Stimulated activated CD4-positive, alpha-beta T cell treated with anti-CD3 and anti-CD28 coated beads, Interleukin-1b, Interleukin-23, amount 100 ng/mL, for 1 hour (primary cell): Measurements from ENCODE around the gene TECR.
"Not testable (repeated sequence)": the region's sequence is repeated elsewhere in the genome, so short reads cannot be mapped to it uniquely, and the experiment has no call there.

Source experiments
- DNase-seq, 2 donors: peaks; one replicate each; pipeline ENCODE4 v3.0.0-alpha.2; 2020; ENCODE audit warnings: low read depth in 2 of 2

Gene TECR, protein sequence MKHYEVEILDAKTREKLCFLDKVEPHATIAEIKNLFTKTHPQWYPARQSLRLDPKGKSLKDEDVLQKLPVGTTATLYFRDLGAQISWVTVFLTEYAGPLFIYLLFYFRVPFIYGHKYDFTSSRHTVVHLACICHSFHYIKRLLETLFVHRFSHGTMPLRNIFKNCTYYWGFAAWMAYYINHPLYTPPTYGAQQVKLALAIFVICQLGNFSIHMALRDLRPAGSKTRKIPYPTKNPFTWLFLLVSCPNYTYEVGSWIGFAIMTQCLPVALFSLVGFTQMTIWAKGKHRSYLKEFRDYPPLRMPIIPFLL

DNA sequence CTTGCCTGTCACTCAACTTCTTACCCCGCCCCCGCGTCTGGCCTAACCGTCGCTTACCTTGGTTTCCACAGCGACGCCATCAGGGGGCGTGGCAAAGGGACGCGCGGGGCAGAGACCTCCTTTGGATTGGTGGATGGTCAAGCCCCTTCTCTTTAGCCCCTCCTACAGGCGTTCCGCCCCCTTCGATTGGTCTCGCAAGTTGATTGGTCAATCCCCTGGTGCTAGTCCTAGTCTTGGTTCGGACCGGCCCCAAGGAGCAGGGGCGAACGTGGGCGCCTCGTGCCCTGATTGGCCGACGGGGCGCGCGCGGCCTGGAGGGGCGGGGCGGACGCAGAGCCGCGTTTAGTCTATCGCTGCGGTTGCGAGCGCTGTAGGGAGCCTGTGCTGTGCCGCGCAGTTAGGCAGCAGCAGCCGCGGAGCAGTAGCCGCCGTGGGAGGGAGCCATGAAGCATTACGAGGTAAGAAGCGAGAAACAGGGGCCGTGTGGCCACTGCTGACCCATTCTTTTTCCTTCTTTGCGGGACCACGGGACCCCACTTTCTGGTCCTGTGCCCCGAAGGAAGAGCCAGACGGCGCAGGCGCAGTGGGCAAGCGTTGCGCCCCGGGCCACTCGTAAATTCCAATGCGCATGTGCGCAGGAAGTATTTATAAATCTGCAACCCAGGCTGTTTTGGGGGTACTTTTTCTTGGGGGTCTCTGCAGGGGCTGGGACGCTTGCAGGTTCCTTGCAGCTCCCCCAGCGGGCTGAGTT, at the start of gene TECR:
TECR (plus strand) TSS at position 341 of the 751 bp plus-strand sequence; CDS start at position 444, 103 bp downstream.
- peak; percentile 100 for DNase-seq

DNA sequence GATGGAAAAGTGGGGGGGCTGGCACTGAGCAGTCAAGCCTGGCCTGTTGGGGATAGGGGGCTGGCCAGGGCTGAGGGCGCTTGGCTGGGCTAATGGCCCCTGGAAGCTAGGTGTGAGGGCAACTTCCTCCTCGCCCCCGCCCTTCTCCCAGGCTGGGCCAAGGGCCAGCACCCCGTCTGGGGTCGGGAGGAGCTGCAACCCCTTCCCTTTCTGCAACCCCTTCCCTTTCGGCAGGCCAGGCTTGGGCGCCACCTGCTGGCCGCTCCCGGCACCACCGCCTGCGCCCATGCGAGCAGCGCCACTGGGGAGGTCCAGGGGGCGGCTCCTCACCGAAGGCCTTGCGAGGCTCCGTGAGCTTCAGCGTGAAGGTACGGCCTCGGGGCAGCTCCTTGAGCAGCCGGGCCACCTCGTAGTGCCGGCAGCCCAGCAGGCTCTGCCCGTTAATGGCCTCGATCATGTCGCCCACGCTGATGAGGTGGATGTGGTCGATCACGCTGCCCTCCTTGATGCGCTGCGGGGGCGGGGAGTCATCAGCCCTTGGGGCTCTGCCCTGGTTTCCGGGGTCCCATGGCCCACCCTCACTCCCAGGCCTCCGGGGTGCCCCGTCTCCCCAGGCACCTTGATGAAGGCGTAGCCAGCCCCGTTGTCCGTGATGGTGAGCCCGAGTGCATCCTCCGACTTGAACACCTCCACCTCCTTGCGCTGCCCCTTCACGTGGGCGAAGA, 49.3 kb upstream of the TECR start:
- DNase-seq, result peak; percentile 39 to 58

DNA sequence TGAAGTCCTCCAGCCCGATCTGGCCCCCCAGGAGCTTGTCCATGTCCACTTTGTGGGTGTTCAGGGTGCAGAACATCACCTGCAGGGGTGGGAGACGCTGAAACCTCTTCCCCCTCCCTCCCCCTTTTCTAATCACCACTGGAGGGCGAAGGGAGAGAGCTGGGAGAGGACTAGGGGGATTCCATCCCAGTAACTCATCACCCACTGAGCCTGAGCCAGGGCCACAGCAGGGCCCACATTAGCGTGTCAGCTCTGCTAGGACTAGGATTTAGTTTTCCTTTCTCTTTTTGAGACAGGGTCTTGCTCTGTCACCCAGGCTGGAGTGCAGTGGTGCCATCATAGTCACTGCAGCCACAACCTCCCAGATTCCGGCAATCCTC, 48.7 kb upstream of the TECR start:
- no peak for DNase-seq

GRCh38 chr19:14482172-14482941, 47.0 kb upstream of the TECR start:
- DNase-seq, result no peak

DNA sequence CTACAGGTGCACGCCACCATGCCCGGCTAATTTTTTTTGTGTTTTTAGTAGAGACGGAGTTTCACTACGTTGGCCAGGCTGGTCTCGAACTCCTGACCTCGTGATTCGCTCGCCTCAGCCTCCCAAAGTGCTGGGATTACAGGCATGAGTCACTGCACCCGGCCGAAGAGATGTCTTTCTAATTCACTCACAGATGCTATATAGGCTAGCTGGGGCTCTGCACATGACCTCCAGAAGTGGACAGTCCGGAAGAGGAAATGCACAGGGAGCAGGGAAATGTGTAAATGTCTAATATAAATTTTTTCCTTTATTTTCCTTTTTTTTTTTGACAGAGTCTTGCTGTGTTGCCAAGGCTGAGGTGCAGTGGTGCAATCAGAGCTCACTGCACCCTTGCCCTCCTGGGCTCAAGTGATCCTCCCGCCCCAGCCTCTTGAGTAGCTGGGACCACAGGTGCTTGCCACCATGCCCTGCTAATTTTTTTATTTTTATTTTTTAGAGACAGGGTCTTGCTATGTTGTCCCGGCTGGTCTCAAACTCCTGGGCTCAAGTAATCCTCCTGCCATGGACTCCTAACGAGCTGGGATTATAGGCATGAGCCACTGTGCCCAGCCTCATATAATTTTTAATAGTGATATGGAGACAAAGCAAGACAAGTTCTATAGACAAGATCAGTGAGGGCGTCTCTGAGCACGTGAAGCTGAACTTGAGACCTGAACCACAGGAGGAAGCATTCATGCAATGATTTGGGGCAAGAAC, 41.8 kb upstream of the TECR start:
- no peak for DNase-seq

- DNase-seq, result no peak
Measured at GRCh38 chr19:14492756-14493337, 36.5 kb upstream of the TECR start.

- DNase-seq, result no peak
Measured at GRCh38 chr19:14494411-14494810, 35.0 kb upstream of the TECR start.

- no peak for DNase-seq
Measured at GRCh38 chr19:14494910-14495671, 34.3 kb upstream of the TECR start.

- no peak for DNase-seq
Measured at GRCh38 chr19:14495672-14496028, 33.7 kb upstream of the TECR start.

GRCh38 chr19:14496029-14496833, 33.2 kb upstream of the TECR start, which contains the start of gene GIPC1:
TSS of gene GIPC1 (minus strand) at chr19:14496127. CDS start at chr19:14482976, 13,151 bp downstream.
- peak; percentile 54 to 71 for DNase-seq

DNA sequence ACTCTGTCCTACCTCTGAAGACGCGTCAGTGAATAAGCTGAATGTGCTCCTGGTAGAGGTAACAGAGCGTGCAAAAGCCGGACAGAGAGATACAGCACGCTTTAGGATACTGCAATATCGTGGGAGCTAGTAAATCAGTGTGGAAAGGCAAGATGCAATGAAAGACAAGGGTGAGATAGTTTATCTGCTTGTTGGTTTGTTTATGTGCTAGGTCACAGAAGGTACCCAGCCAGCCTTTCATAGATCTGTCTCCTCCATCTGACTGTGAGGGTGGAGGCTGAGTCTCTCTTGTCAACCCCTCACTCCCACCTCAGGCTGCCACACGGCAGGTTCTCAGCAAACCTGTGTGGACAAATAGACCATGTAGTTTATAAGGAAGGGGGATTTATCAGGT, 32.6 kb upstream of the TECR start:
- no peak for DNase-seq

DNA sequence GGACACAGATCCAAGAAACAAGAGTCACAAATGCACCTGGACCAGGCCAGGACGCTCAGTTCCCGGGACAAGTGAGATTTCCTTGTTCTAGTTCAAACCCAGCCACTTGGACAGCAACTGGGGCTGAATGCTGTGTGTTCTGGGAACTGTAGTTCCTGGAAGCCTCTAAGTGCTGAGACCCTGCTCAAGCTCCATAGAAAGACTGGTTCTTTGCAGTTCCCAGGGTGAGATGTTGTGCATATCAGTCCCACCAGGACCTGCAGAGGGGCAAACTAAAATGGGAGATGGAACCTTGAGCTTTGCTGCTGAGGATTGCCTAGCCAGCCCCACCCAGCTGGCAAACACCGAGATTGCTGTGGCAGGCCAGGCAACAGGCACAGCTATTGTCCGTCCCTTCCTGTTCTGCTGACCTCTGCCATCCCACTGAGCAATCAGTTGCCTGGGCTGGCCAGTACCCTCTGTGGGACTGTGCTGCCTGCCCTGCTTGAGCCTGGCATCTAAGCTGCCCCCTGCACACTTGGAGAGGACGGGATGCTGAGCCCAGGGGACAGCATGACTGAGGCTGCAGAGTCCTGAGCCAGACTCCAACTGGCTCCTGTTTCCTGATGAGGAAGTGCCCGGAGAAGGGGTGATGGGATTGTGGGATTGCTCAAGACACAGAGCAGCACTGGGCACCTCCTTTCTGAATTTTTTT, 32.0 kb upstream of the TECR start:
- no peak for DNase-seq

DNA sequence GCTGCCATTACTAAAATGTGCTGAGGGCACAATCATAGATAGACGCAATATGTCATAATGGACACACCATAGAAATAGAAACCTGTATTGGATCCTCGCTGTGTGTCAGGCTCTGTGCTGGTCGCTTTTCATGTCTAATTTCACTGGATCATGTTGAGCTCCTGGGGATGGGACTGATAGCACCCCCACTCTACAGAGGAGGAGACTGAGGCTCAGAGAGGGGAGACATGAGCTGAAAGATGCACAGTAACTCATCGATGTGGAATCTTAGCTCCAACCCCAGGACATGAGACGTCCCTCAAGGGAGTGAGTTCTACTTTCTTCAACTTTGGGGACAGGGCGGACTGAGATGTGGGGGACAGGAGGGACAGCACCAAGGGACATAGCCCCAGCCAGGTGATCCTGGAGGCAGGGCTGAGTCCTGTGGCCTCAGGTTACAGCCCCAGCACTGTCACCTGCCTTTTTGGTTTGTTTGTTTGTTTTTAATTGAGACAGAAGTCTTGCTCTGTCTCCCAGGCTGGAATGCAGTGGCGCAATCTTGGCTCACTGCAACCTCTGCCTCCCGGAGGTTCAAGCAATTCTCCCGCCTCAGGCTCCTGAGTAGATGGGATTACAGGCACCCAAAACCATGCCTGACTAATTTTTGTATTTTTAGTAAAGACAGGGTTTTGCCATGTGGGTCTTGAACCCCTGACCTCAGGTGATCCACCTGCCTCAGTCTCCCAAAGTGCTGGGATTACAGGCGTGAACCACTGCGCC, 26.9 kb upstream of the TECR start:
- no peak for DNase-seq

DNA sequence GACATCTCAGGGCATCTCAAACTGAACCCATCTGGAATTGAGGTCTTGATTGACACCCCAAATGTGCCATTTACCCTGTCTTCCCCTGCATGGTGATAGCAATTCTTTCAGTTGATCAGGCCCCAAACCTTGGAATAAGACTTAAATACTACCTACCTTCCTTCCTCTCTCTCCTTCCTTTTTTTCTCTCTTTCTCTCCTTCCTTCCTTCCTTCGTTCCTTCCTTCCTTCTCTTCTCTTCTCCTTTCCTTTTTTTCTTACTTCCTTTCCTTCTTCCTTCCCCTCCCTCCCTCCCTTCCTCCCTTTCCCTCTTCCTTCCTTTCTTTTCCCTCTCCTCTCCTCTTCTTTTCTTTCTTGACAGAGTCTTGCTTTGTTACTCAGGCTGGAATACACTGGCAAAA, 26.1 kb upstream of the TECR start:
- no peak for DNase-seq

DNA sequence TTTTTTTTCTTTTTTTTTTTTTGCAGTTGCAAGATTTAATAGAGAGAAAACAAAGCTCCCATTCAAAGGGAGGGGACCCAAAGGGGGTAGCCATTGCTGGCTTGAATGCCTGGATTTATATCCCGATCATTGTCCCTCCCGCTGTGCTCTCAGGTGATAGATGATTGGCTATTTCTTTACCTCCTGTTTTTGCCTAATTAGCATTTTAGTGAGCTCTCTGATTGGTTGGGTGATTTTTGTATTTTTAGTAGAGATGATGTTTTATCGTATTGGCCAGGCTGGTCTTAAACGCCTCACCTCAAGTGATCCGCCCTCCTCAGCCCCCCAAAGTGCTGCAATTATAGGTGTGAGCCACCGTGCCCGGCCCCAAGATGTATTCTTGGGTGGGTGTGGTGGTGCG, 24.8 kb upstream of the TECR start:
- not testable (repeated sequence) for DNase-seq

DNA sequence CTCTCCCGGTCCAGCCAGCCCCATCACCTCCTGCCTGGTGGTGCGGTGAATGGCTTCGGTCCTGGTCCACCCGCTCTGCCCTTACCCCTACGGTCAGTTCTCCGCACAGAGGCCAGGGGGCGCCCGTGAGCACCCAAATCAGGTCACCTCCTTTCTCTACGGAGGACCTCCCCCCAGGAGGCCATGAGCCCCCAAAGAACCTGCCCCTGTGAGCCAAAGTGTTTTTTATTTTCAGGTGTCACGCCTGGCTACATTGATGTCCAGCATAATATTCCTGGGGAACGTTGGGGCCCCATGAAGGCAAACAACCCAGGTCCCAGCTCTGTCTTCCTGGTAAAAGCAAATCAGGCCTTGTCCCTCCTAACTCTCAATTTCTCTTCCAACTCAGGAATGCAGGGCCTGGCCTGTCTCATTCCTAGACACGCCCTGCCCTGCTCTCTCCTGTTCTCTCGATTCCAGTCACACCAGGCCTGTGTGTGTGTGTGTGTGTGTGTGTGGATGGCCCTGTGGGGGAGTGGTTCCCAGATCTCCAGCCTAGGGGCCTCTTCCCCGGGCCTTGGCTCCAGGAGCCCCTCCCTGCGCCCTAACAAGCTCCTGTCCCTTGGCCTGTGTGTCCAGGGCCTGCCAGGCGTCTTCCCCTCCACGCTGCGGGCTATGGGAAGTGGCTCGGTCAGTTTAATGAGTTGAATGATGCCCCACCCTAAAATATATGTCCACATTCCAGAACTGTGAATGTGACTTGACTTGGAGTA, 23.7 kb upstream of the TECR start:
- peak in 1 of 2 donors; percentile 60 for DNase-seq
